ENCODE data around the gene IFT122. TPM values are rescaled to one million over a fixed set of nuclear protein-coding genes. Genes with fewer than 3 reads are reported as not detected.
A peak's percentile ranks its signal among the peaks of the same experiment; 100 is the strongest.

IFT122 gene
- total and polyA plus RNA-seq, 2 of the 4 experiments (the other 2 are of a cell fraction) = 16.8 to 28.0 TPM

GRCh38 chr3:129530821-129531220 lies 90.8 kb downstream of the IFT122 start:
- Histone ChIP-seq H3K4ac (ENCODE audit: low read depth, low read length) (peak overlapping the region; percentile 37), H2AK5ac (ENCODE audit: low read depth, low read length) (peak overlapping the region; percentile 75; the same call in 1 of the 2 replicates), H3K9me3 (ENCODE audit: control insufficient read depth, insufficient read depth, low read length) (no peaks in the 10 kb centered on the region), H3K4me2 (ENCODE audit: low read depth, low read length) (no peak overlapping the region), H4K8ac (ENCODE audit: low read depth in 2 of 2, low read length in 2 of 2) (peak overlapping the region in 1 of 2 experiments; percentile 55; a peak in 3 of 4 replicates), H4K91ac (ENCODE audit: insufficient read depth, low read depth, low read length) (peak overlapping the region; percentile 40; the same call in 1 of the 2 replicates), H3K27me3 (ENCODE audit: control insufficient read depth, insufficient read depth, low read length) (no peaks in the 10 kb centered on the region), H3K23ac (ENCODE audit: low read depth, low read length) (peak overlapping the region; percentile 2; the same call in 1 of the 2 replicates), H2BK120ac (ENCODE audit: low read depth, low read length) (peak overlapping the region; percentile 73), H3K27ac (ENCODE audit: insufficient read depth, low read length) (no peak overlapping the region), H3K4me3 (ENCODE audit: insufficient read depth, low read depth, low read length) (no peak overlapping the region), H4K5ac (ENCODE audit: low read depth, low read length) (no peak overlapping the region; the same call in 1 of the 2 replicates), H3K79me1 (ENCODE audit: low read depth in 1 of 2, low read length in 2 of 2) (no peaks in the 10 kb centered on the region), H3K9ac (ENCODE audit: low read depth, low read length) (no peak overlapping the region), H3K36me3 (ENCODE audit: control insufficient read depth, insufficient read depth, low read length) (no peaks in the 10 kb centered on the region), H2AK9ac (replicated peaks; ENCODE audit: low read depth, low read length, poor library complexity) (peak overlapping the region; percentile 3), H2AFZ (replicated peaks; ENCODE audit: low read length, poor library complexity) (peak overlapping the region; percentile 82), H2BK5ac (ENCODE audit: low read depth, low read length, poor library complexity, severe bottlenecking) (no peak overlapping the region), H3K56ac (ENCODE audit: extremely low read depth, insufficient read depth, low read length) (no peak overlapping the region), H3K9me1 (ENCODE audit: insufficient read depth, low read length) (peaks cover 8% of the 10 kb centered on the region), H3K4me1 (ENCODE audit: control insufficient read depth, insufficient read depth, low read length) (peaks cover 14% of the 10 kb centered on the region), H3K14ac (replicated peaks; ENCODE audit: low read depth, low read length) (peak overlapping the region; percentile 52; the same call in 1 of the 2 replicates), H4K20me1 (ENCODE audit: insufficient read depth, low read length) (no peaks in the 10 kb centered on the region), H2BK15ac (ENCODE audit: low read depth, low read length) (peak overlapping the region; percentile 71; the same call in 1 of the 3 replicates), H2BK20ac (ENCODE audit: low read depth, low read length) (no peak overlapping the region), H3K18ac (ENCODE audit: low read depth, low read length) (peak overlapping the region; percentile 18; the same call in 1 of the 2 replicates)
- ChIA-PET POLR2A (ENCODE audit: unreplicated experiment) (no interaction called here), CTCF (no interaction called here)
- WGBS, 2 experiments (ENCODE audit: extremely low coverage in 2 of 2, insufficient read length in 1 of 2) = 94% methylated on average over 9 of the region's 13 CpGs; no CpG with 5 or more reads in 1 of the 2 experiments
- dilution Hi-C loops (cut with HindIII; ENCODE audit: low sequenced_read_pairs, unreplicated experiment) = no loop called here
- ATAC-seq (ENCODE audit: low read depth) (no peak), DNase-seq (no peak)
- BruUV-seq (replicated peaks) = no TSS peak
- no peak for TF ChIP-seq MAFK (IDR thresholded peaks at IDR 0.05; ENCODE audit: low read depth, low read length)
- no peak for TF ChIP-seq MXI1 (IDR thresholded peaks at IDR 0.05; ENCODE audit: borderline replicate concordance, low read depth, low read length)
- no peak for TF ChIP-seq RCOR1 (IDR thresholded peaks at IDR 0.05; ENCODE audit: insufficient replicate concordance, low read length)
- no peak for TF ChIP-seq ELK1 (IDR thresholded peaks at IDR 0.05; ENCODE audit: borderline replicate concordance, low read depth, low read length)
- no peak for TF ChIP-seq POLR2A (IDR thresholded peaks at IDR 0.05; ENCODE audit: low read depth, low read length)
- TF ChIP-seq FOS (IDR thresholded peaks at IDR 0.05; ENCODE audit: low read depth, low read length) = no peak
- no peak for TF ChIP-seq NFE2L2 (IDR thresholded peaks at IDR 0.05; ENCODE audit: low read depth, low read length)
- no peak for TF ChIP-seq USF2 (IDR thresholded peaks at IDR 0.05; ENCODE audit: low read depth, low read length)
- intact Hi-C loops (cut with micrococcal nuclease) = no loop called here
- in situ Hi-C loops (cut with MboI; ENCODE audit: low sequenced_read_pairs) = no loop called here

Measured in IMR-90 (cell line).